ENCODE measurements around the gene RCOR1. TPM values are rescaled to one million over a fixed set of nuclear protein-coding genes. Genes with fewer than 3 reads are reported as not detected.

The RCOR1 gene
- total RNA-seq, 1 donor from 2014 or later: 33.4 TPM

GRCh38 chr14:102726191-102726949 is 133.9 kb downstream of the RCOR1 start:
- DNase-seq: no peak

GRCh38 chr14:102727336-102728095 is 135.1 kb downstream of the RCOR1 start:
- no peak for DNase-seq

- DNase-seq: no peak
Measured at GRCh38 chr14:102728501-102728900, 136.1 kb downstream of the RCOR1 start.

- no peak for DNase-seq
Measured at GRCh38 chr14:102729268-102729667, 136.8 kb downstream of the RCOR1 start.

- no peak for DNase-seq
Measured at GRCh38 chr14:102729825-102730224, 137.4 kb downstream of the RCOR1 start.

- no peak for DNase-seq
Measured at GRCh38 chr14:102731101-102731870, 138.8 kb downstream of the RCOR1 start.

GRCh38 chr14:102731871-102732800 is 139.7 kb downstream of the RCOR1 start:
- DNase-seq: no peak

- no peak for DNase-seq
Measured at GRCh38 chr14:102732924-102733323, 140.5 kb downstream of the RCOR1 start.

GRCh38 chr14:102733326-102733725 is 140.9 kb downstream of the RCOR1 start:
- DNase-seq: no peak

- no peak for DNase-seq
Measured at GRCh38 chr14:102734436-102734835, 142.0 kb downstream of the RCOR1 start.

- no peak for DNase-seq
Measured at GRCh38 chr14:102736956-102737355, 144.5 kb downstream of the RCOR1 start.

GRCh38 chr14:102737402-102738372 is 145.2 kb downstream of the RCOR1 start:
- no peak for DNase-seq

- no peak for DNase-seq
Measured at GRCh38 chr14:102738373-102739189, 146.1 kb downstream of the RCOR1 start.

GRCh38 chr14:102739190-102739469 is 146.7 kb downstream of the RCOR1 start:
- DNase-seq: no peak

GRCh38 chr14:102746634-102747438 is 154.4 kb downstream of the RCOR1 start:
- DNase-seq: no peak

GRCh38 chr14:102748806-102749205 is 156.4 kb downstream of the RCOR1 start:
- DNase-seq: no peak

- DNase-seq: no peak
Measured at GRCh38 chr14:102749393-102750305, 157.2 kb downstream of the RCOR1 start.

GRCh38 chr14:102750376-102750775 is 157.9 kb downstream of the RCOR1 start:
- DNase-seq: no peak

Data from skin of body (tissue), 2 donors.